Sigmoid colon (tissue), 4 donors: ENCODE measurements around the gene CEP83.

ENCODE experiments used
- EP300 ChIP-seq, 4 donors: sonication (generic); formaldehyde crosslinking; IDR thresholded peaks; one replicate each; pipeline ENCODE4 v1.6.1; 2017; ENCODE audit warnings: antibody characterized with exemption in 4 of 4
- POLR2AphosphoS5 ChIP-seq, 4 donors: sonication (generic); formaldehyde crosslinking; IDR thresholded peaks; one replicate each; pipeline ENCODE4 v1.6.1; 2017; ENCODE audit warnings: antibody characterized with exemption in 4 of 4
- TF ChIP-seq, protein P1 (sequence below), 4 experiments: fragments of 450-650 bp in 3 of 4; fragments of 200-600 bp in 1 of 4; IDR thresholded peaks; one replicate each; pipeline ENCODE4 v1.5.1; 2016 to 2019; ENCODE audit warnings: antibody characterized with exemption in 4 of 4, mild to moderate bottlenecking in 3 of 4, moderate library complexity in 2 of 4

DNA sequence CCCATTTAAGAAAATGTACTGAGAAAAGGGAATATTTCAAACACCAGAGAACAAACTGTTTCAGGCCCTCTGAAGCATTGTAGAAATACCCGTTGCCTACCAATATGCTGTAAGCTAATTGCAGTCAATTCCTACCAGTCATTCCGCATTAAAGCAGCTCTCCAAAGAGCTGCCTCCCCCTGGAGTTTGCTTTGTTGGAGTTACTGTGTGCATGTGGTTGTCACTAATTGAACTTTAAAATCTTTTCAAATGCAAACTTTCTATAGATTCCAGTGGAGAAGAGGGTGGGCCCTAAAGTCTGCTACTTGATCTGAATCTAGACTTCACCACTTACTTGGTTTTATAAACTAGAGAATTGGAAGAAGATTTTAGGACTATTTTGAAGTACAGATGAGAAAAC, 198.5 kb downstream of the CEP83 start:
- TF ChIP-seq, protein P1, sequence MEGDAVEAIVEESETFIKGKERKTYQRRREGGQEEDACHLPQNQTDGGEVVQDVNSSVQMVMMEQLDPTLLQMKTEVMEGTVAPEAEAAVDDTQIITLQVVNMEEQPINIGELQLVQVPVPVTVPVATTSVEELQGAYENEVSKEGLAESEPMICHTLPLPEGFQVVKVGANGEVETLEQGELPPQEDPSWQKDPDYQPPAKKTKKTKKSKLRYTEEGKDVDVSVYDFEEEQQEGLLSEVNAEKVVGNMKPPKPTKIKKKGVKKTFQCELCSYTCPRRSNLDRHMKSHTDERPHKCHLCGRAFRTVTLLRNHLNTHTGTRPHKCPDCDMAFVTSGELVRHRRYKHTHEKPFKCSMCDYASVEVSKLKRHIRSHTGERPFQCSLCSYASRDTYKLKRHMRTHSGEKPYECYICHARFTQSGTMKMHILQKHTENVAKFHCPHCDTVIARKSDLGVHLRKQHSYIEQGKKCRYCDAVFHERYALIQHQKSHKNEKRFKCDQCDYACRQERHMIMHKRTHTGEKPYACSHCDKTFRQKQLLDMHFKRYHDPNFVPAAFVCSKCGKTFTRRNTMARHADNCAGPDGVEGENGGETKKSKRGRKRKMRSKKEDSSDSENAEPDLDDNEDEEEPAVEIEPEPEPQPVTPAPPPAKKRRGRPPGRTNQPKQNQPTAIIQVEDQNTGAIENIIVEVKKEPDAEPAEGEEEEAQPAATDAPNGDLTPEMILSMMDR (IDR thresholded peaks at IDR 0.05), result no peak
- TF ChIP-seq POLR2AphosphoS5 (IDR thresholded peaks at IDR 0.05) (no peak), EP300 (IDR thresholded peaks at IDR 0.05) (no peak)
